Parathyroid adenoma (tissue), 2 donors: ENCODE results near the gene ITPKC.

Source experiments
- H2AFZ ChIP-seq: fragments of 300-600 bp; sonication (generic); one replicate; pipeline ENCODE4 v1.7.0; 2017; ENCODE audit warnings: antibody characterized with exemption, mild to moderate bottlenecking
- H3K27ac ChIP-seq: fragments of 300-600 bp; sonication (generic); one replicate; pipeline ENCODE4 v1.7.0; 2017
- H3K27me3 ChIP-seq: fragments of 300-600 bp; sonication (generic); one replicate; pipeline ENCODE4 v1.7.0; 2017; ENCODE audit warnings: low read length; ENCODE audit not compliant: control insufficient read depth, insufficient read depth
- H3K36me3 ChIP-seq: fragments of 300-600 bp; sonication (generic); one replicate; pipeline ENCODE4 v1.7.0; 2017; ENCODE audit warnings: low read length; ENCODE audit not compliant: control insufficient read depth, insufficient read depth
- H3K4me1 ChIP-seq: fragments of 300-600 bp; sonication (generic); one replicate; pipeline ENCODE4 v1.7.0; 2017; ENCODE audit warnings: control low read depth
- H3K4me2 ChIP-seq: fragments of 300-600 bp; sonication (generic); one replicate; pipeline ENCODE4 v1.7.0; 2017; ENCODE audit warnings: low read length
- H3K4me3 ChIP-seq: fragments of 300-600 bp; sonication (generic); one replicate; pipeline ENCODE4 v1.7.0; 2017; ENCODE audit warnings: low read depth, low read length
- H3K79me2 ChIP-seq: fragments of 300-600 bp; sonication (generic); one replicate; pipeline ENCODE4 v1.7.0; 2017; ENCODE audit warnings: control low read depth
- H3K9ac ChIP-seq: fragments of 300-600 bp; sonication (generic); one replicate; pipeline ENCODE4 v1.7.0; 2017; ENCODE audit warnings: mild to moderate bottlenecking
- H3K9me3 ChIP-seq: fragments of 300-600 bp; sonication (generic); one replicate; pipeline ENCODE4 v1.7.0; 2017; ENCODE audit warnings: low read length; ENCODE audit not compliant: control insufficient read depth
- CTCF ChIP-seq: fragments of 300-600 bp; sonication (generic); IDR thresholded peaks from one replicate; pipeline ENCODE4 v1.7.0; 2017; ENCODE audit warnings: antibody characterized with exemption, mild to moderate bottlenecking
- donor health status: primary hyperparathyroidism.

ITPKC gene

GRCh38 chr19:40672038-40672437, 44.9 kb upstream of the ITPKC start:
- Histone ChIP-seq H3K4me1 (no peaks in the 10 kb centered on the region), H3K27ac (no peak overlapping the region), H3K4me2 (no peak overlapping the region), H3K36me3 (no peaks in the 10 kb centered on the region), H3K9ac (no peak overlapping the region), H3K4me3 (no peak overlapping the region), H2AFZ (no peak overlapping the region), H3K79me2 (no peaks in the 10 kb centered on the region), H3K27me3 (no peaks in the 10 kb centered on the region), H3K9me3 (no peaks in the 10 kb centered on the region)
- TF ChIP-seq CTCF = no peak

GRCh38 chr19:40672573-40673299, 44.2 kb upstream of the ITPKC start:
- no peak for TF ChIP-seq CTCF
- no peak overlapping the region for H2AFZ ChIP-seq
- H3K4me2 ChIP-seq = no peak overlapping the region
- no peak overlapping the region for H3K9ac ChIP-seq
- no peaks in the 10 kb centered on the region for H3K27me3 ChIP-seq
- H3K9me3 ChIP-seq = no peaks in the 10 kb centered on the region
- no peak overlapping the region for H3K27ac ChIP-seq
- no peak overlapping the region for H3K4me3 ChIP-seq
- no peaks in the 10 kb centered on the region for H3K79me2 ChIP-seq
- H3K4me1 ChIP-seq = no peaks in the 10 kb centered on the region
- no peaks in the 10 kb centered on the region for H3K36me3 ChIP-seq

GRCh38 chr19:40673397-40673796, 43.5 kb upstream of the ITPKC start:
- no peak for TF ChIP-seq CTCF
- no peaks in the 10 kb centered on the region for H3K36me3 ChIP-seq
- no peaks in the 10 kb centered on the region for H3K79me2 ChIP-seq

DNA sequence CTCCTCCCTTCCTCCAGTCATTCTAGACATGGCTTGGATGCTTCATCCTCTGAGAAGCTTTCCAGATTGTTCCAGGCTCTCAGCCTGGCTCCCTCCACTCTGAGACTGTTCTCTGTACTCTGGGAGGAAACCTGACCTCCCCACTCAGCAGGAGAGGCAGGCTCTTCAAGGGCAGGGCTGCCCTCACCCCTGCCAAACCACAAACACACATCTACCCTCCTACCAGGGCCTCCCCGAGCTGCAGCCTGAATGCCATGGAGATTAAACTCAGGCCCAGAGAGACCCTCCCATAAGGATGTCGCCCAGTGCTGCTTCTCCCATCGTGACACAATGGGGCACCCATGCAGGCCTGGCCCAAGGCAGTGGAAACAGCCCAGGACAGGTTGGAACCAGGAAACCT, 42.6 kb upstream of the ITPKC start:
- H2AFZ ChIP-seq = no peak overlapping the region
- no peak for TF ChIP-seq CTCF
- no peak overlapping the region for H3K4me2 ChIP-seq
- H3K27ac ChIP-seq = no peak overlapping the region
- H3K9me3 ChIP-seq = no peaks in the 10 kb centered on the region
- no peak overlapping the region for H3K9ac ChIP-seq
- no peaks in the 10 kb centered on the region for H3K36me3 ChIP-seq
- H3K27me3 ChIP-seq = no peaks in the 10 kb centered on the region
- H3K79me2 ChIP-seq = no peaks in the 10 kb centered on the region
- H3K4me1 ChIP-seq = no peaks in the 10 kb centered on the region
- H3K4me3 ChIP-seq = no peak overlapping the region

More at GRCh38 chr19:40673397-40673796, 43.5 kb upstream of the ITPKC start:
- Histone ChIP-seq H3K4me1 (no peaks in the 10 kb centered on the region), H3K9me3 (no peaks in the 10 kb centered on the region), H3K27me3 (no peaks in the 10 kb centered on the region), H3K4me3 (no peak overlapping the region), H3K27ac (no peak overlapping the region), H3K4me2 (no peak overlapping the region), H2AFZ (no peak overlapping the region), H3K9ac (no peak overlapping the region)

DNA sequence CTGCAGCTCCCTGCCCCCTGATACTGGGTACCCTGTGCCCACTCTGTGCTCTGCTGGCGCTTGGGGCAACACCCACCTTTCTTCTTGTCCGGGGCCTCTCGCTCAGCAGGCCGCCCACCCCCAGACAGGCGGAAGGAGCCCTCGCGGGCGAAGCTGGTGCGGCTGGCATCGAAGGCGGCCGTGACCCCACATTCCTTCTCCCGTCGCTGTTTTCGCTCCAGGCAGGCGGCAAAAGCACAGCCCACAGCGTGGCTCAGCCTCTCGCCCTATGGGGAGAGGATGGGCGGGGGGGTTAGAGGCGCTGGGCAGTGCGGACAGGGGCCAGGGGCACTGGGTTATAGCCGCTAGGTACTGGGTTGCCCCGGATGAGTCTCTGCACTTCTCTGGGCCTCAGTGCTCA, 39.8 kb upstream of the ITPKC start:
- Histone ChIP-seq H3K27ac (no peak overlapping the region), H3K4me1 (no peaks in the 10 kb centered on the region), H3K79me2 (no peaks in the 10 kb centered on the region), H3K9ac (no peak overlapping the region), H3K4me2 (no peak overlapping the region), H3K4me3 (no peak overlapping the region), H2AFZ (no peak overlapping the region), H3K36me3 (no peaks in the 10 kb centered on the region), H3K27me3 (no peaks in the 10 kb centered on the region), H3K9me3 (no peaks in the 10 kb centered on the region)
- TF ChIP-seq CTCF = no peak
